OCI-LY7 (cell line): ENCODE data around the gene SPSB2. TPM values are rescaled to one million over a fixed set of nuclear protein-coding genes. Genes with fewer than 3 reads are reported as not detected.

ENCODE experiments used
- BruUV-seq: library from RNA; stranded (reverse); fragments of 400-500 nt; replicated peaks from 2 replicates; lab custom pipeline; 2021; lab: Mats Ljungman, UMichigan
- CTCF ChIA-PET: fragments of 300-600 bp; sonication (Branson Sonifier 250); formaldehyde crosslinking; loops from one replicate; lab custom pipeline; 2022; ENCODE audit warnings: antibody characterized with exemption; ENCODE audit not compliant: unreplicated experiment; lab: Charles Lee
- POLR2A ChIA-PET: fragments of 300-600 bp; sonication (Branson Sonifier 250); formaldehyde crosslinking; loops from one replicate; lab custom pipeline; 2022; ENCODE audit warnings: antibody characterized with exemption; lab: Charles Lee
- DNase-seq: peaks from one replicate; pipeline ENCODE4 v3.0.0-alpha.2; 2015; ENCODE audit warnings: low spot score
- H2AFZ ChIP-seq: fragments of 200-600 bp; sonication (generic), shearing (Covaris generic); 2 replicates; pipeline ENCODE4 v1.6.1; 2014; ENCODE audit warnings: mild to moderate bottlenecking, antibody characterized with exemption, low read length, moderate library complexity
- H3K27ac ChIP-seq: fragments of 200-600 bp; sonication (generic); 2 replicates; pipeline ENCODE4 v1.5.1; 2014; ENCODE audit warnings: mixed run types, low read depth, mild to moderate bottlenecking, moderate library complexity, low read length, inconsistent platforms; ENCODE audit not compliant: poor library complexity, severe bottlenecking
- H3K36me3 ChIP-seq: fragments of 200-600 bp; sonication (generic); 2 replicates; pipeline ENCODE4 v1.6.1; 2014; ENCODE audit warnings: mild to moderate bottlenecking, antibody characterized with exemption, low read length, moderate library complexity, mixed read lengths; ENCODE audit not compliant: insufficient read depth
- H3K4me1 ChIP-seq: fragments of 200-600 bp; sonication (generic); 2 replicates; pipeline ENCODE4 v1.5.1; 2014; ENCODE audit warnings: mild to moderate bottlenecking, low read length; ENCODE audit not compliant: insufficient read depth, poor library complexity, severe bottlenecking
- H3K4me2 ChIP-seq: fragments of 200-600 bp; sonication (generic); 2 replicates; pipeline ENCODE4 v1.6.1; 2014; ENCODE audit warnings: mild to moderate bottlenecking, low read length
- H3K4me3 ChIP-seq: fragments of 200-600 bp; sonication (generic); 2 replicates; pipeline ENCODE4 v1.5.1; 2014; ENCODE audit warnings: mild to moderate bottlenecking, low read depth, low read length; ENCODE audit not compliant: poor library complexity, severe bottlenecking
- H3K79me2 ChIP-seq: fragments of 200-600 bp; sonication (generic); 2 replicates; pipeline ENCODE4 v1.6.1; 2016; ENCODE audit warnings: low read depth, mild to moderate bottlenecking, low read length, moderate library complexity, mixed read lengths; ENCODE audit not compliant: insufficient read depth
- H3K9me2 ChIP-seq: fragments of 200-600 bp; sonication (generic); 2 replicates; pipeline ENCODE4 v1.6.1; 2016; ENCODE audit warnings: mild to moderate bottlenecking, low read length, mixed read lengths; ENCODE audit not compliant: insufficient read depth
- H3K9me3 ChIP-seq: fragments of 200-600 bp; sonication (generic); 2 replicates; pipeline ENCODE4 v1.6.1; 2014; ENCODE audit warnings: mild to moderate bottlenecking, mixed run types, low read length, mixed read lengths
- H4K20me1 ChIP-seq: fragments of 200-600 bp; sonication (generic); 2 replicates; pipeline ENCODE4 v1.6.1; 2014; ENCODE audit warnings: mild to moderate bottlenecking, antibody characterized with exemption, low read length, moderate library complexity, mixed read lengths; ENCODE audit not compliant: insufficient read depth
- EZH2phosphoT487 ChIP-seq: fragments of 200-600 bp; sonication (generic); IDR thresholded peaks from 2 replicates; pipeline ENCODE4 v1.6.1; 2018; ENCODE audit warnings: low read depth, borderline replicate concordance, mild to moderate bottlenecking, mixed run types, antibody characterized with exemption, low read length, moderate library complexity, mixed read lengths
- intact Hi-C: fragments of 100-400 bp; cut with micrococcal nuclease; formaldehyde crosslinking; loops from one replicate; pipeline ENCODE4 v1.10.0; 2022; ENCODE audit not compliant: unreplicated experiment
- total RNA-seq, 2 experiments: library from RNA; depleted of rRNA in 1 of 2; stranded (reverse); fragments of >200 nt in 1 of 2; shearing (Covaris generic) in 1 of 2; gene quantifications; 2 replicates each; pipeline ENCODE4 v1.2.3, GENCODE V29; 2014 to 2022
- TF ChIP-seq, protein P1 (sequence below): fragments of 200-600 bp; sonication (generic); conservative IDR thresholded peaks from 2 replicates; pipeline ENCODE4 v1.5.1; 2014; ENCODE audit warnings: mild to moderate bottlenecking, antibody characterized with exemption, low read length, moderate library complexity, mixed read lengths

The SPSB2 gene
- total RNA-seq, 2 experiments from 2014 or later = 8.3 to 8.5 TPM

DNA sequence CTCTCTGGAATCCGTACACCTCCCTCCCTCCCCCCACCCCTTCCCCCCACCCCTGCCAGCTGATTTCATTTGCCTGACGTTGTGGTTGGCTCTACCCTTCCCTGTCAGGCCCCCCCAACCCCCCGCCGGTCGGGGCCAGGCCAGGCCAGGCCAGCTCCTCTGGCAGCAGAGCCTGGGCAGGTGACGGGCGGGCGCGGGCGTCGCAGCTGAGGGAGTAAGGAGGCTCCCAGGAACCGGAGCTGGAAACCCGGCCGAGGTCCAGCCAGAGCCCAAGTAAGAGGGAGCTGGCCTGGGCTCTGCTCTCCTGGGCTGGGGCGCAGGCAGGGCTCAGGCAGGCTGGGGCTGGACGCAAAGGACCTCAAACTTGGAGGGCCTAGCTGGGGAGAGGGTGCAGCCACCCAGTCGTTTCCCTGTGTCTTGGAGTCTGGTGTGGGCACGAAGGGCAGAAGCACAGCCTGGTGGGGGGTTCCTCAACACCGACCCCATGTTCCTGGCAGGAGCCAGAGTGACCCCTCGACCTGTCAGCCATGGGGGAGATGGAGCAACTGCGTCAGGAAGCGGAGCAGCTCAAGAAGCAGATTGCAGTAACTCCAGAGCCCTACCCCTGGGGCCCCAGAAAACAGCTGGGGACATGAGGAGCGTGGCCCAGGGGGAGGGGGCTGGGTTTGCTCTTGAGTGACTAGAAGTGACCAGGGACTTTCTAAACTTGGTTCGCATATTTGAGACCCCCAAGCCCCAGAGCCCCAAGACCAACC lies 32.2 kb downstream of the SPSB2 start, which contains the start of gene GNB3:
GNB3 (plus strand) TSS at position 165 of the 755 bp plus-strand sequence; CDS start at position 528, 363 bp downstream.
- Histone ChIP-seq H3K9me3 (no peaks in the 10 kb centered on the region), H3K4me1 (peaks cover 55% of the 10 kb centered on the region), H2AFZ (no peak within 1 kb of the TSS), H3K4me3 (peak within 1 kb of the TSS; percentile 57), H4K20me1 (no peaks in the 10 kb centered on the region), H3K4me2 (peak within 1 kb of the TSS; percentile 81), H3K9me2 (no peaks in the 10 kb centered on the region), H3K27ac (peak within 1 kb of the TSS; percentile 92), H3K79me2 (no peaks in the 10 kb centered on the region), H3K36me3 (peaks cover 15% of the 10 kb centered on the region)
- ChIA-PET CTCF (interaction anchor here (1.1 to 3.2 kb wide), 4 partner anchors 11 to 88 kb away, joined by 5 to 14 read pairs (median 8); partner anchors contain the start of genes CDCA3, MLF2, SPSB2 and USP5), POLR2A (interaction anchor here (0.6 to 4.4 kb wide), 11 partner anchors 7 to 307 kb away, joined by 3 to 101 read pairs (median 6); partner anchors contain the start of genes CDCA3, COPS7A, GAPDH and LRRC23)
- intact Hi-C loops = loop anchor here (1.0 kb wide), 1 partner anchor 27 kb away; no protein-coding TSS in a partner anchor
- peak; percentile 39 for DNase-seq
- TF ChIP-seq, protein P1, sequence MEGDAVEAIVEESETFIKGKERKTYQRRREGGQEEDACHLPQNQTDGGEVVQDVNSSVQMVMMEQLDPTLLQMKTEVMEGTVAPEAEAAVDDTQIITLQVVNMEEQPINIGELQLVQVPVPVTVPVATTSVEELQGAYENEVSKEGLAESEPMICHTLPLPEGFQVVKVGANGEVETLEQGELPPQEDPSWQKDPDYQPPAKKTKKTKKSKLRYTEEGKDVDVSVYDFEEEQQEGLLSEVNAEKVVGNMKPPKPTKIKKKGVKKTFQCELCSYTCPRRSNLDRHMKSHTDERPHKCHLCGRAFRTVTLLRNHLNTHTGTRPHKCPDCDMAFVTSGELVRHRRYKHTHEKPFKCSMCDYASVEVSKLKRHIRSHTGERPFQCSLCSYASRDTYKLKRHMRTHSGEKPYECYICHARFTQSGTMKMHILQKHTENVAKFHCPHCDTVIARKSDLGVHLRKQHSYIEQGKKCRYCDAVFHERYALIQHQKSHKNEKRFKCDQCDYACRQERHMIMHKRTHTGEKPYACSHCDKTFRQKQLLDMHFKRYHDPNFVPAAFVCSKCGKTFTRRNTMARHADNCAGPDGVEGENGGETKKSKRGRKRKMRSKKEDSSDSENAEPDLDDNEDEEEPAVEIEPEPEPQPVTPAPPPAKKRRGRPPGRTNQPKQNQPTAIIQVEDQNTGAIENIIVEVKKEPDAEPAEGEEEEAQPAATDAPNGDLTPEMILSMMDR = no peak
- no TSS peak for BruUV-seq

DNA sequence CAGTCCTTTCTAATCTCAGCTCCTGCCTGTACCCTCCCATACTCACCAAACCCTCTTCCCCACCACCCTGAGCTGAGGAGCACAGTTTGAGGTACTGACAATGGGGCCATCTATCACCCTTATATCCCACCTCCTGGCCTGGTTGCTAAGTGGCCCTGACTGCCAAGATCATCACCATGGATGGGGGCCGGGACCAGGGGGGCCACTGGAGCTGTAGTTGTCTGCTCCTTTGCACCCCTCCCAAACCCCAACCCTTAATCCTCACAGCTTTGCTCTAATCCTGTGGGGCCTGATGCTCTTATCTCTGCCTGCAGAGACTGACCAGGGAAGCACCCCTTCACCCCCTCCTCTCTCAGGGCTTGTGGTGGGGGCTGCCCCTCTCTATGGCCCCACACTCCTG lies 32.8 kb downstream of the SPSB2 start:
- DNase-seq = no peak
- ChIA-PET POLR2A (interaction anchor here (0.5 to 4.4 kb wide), 16 partner anchors 8 to 306 kb away, joined by 3 to 101 read pairs (median 5); partner anchors contain the start of genes CDCA3, COPS7A, GAPDH and LRRC23), CTCF (interaction anchor here (0.9 to 2.6 kb wide), 6 partner anchors 10 to 129 kb away, joined by 4 to 8 read pairs (median 6); partner anchors contain the start of genes MLF2 and SPSB2)
- Histone ChIP-seq H3K4me3 (peak overlapping the region; percentile 57), H3K79me2 (no peaks in the 10 kb centered on the region), H3K9me3 (no peaks in the 10 kb centered on the region), H3K36me3 (peaks cover 11% of the 10 kb centered on the region), H3K4me2 (peak overlapping the region; percentile 81), H3K9me2 (no peaks in the 10 kb centered on the region), H3K4me1 (peaks cover 55% of the 10 kb centered on the region), H2AFZ (no peak overlapping the region), H4K20me1 (no peaks in the 10 kb centered on the region), H3K27ac (peak overlapping the region; percentile 92)
- no TSS peak for BruUV-seq
- TF ChIP-seq, protein P1 = no peak
- no peak for TF ChIP-seq EZH2phosphoT487
- intact Hi-C loops = loop anchor here (1.0 kb wide), 1 partner anchor 28 kb away; no protein-coding TSS in a partner anchor
